Neural progenitor cell (in vitro differentiated cells): ENCODE measurements around the gene DOCK4.

Experiments used
- EZH2 ChIP-seq: fragments of 200-600 bp; sonication (generic); IDR thresholded peaks from 2 replicates; pipeline ENCODE4 v1.6.1; 2017; ENCODE audit warnings: antibody characterized with exemption, mild to moderate bottlenecking, moderate library complexity
- EZH2phosphoT487 ChIP-seq: fragments of 200-600 bp; sonication (generic); IDR thresholded peaks from 2 replicates; pipeline ENCODE4 v1.6.1; 2017; ENCODE audit warnings: antibody characterized with exemption
- TF ChIP-seq, protein P1 (sequence below): fragments of 200-600 bp; sonication (generic); IDR thresholded peaks from 2 replicates; pipeline ENCODE4 v1.5.1; 2017; ENCODE audit warnings: antibody characterized with exemption, mild to moderate bottlenecking

DNA sequence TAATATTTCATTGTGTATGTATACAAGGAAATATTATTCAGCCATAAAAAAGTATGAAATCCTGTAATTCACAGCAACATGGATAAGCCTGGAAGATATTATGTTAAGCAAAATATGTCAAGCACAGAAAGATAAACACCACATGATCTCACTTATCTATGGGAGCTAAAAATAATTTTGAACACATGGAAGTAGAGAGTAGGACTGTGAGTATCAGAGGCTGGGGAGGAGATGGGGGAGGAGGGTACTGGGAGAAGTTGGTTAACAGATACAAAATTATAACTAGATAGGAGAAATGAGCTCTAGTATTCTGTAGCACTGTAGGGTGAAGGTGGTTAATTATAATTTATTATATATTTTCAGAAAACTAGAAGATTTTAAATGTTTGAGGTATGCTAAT, 132.7 kb downstream of the DOCK4 start:
- TF ChIP-seq, protein P1, sequence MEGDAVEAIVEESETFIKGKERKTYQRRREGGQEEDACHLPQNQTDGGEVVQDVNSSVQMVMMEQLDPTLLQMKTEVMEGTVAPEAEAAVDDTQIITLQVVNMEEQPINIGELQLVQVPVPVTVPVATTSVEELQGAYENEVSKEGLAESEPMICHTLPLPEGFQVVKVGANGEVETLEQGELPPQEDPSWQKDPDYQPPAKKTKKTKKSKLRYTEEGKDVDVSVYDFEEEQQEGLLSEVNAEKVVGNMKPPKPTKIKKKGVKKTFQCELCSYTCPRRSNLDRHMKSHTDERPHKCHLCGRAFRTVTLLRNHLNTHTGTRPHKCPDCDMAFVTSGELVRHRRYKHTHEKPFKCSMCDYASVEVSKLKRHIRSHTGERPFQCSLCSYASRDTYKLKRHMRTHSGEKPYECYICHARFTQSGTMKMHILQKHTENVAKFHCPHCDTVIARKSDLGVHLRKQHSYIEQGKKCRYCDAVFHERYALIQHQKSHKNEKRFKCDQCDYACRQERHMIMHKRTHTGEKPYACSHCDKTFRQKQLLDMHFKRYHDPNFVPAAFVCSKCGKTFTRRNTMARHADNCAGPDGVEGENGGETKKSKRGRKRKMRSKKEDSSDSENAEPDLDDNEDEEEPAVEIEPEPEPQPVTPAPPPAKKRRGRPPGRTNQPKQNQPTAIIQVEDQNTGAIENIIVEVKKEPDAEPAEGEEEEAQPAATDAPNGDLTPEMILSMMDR, result no peak
- TF ChIP-seq EZH2 (no peak), EZH2phosphoT487 (no peak)
